Spleen (tissue), 11 donors: ENCODE measurements around the gene OSM. TPM values are rescaled to one million over a fixed set of nuclear protein-coding genes. Genes with fewer than 3 reads are reported as not detected.
"Not testable (repeated sequence)": the region's sequence is repeated elsewhere in the genome, so short reads cannot be mapped to it uniquely, and the experiment has no call there.

ENCODE experiments used
- DNase-seq: peaks from one replicate; pipeline ENCODE4 v3.0.0-alpha.2; 2020
- H3K27ac ChIP-seq, 8 donors: fragments of 200-600 bp; sonication (generic) in 7 of 8; 1 replicate in 4 of 8; 2 replicates in 4 of 8; pipeline versions ENCODE4 v1.5.0 to v1.8.0; 2016 to 2021; ENCODE audit warnings: inconsistent platforms in 4 of 8, mild to moderate bottlenecking in 4 of 8, moderate library complexity in 1 of 8
- H3K27me3 ChIP-seq, 7 donors: fragments of 200-600 bp; sonication (generic) in 6 of 7; replicated peaks in 1 of 7; 1 replicate in 4 of 7; 2 replicates in 3 of 7; pipeline versions ENCODE4 v1.5.0 to v1.8.0; 2016 to 2021; ENCODE audit warnings: inconsistent platforms in 3 of 7, mild to moderate bottlenecking in 1 of 7
- H3K36me3 ChIP-seq, 6 donors: fragments of 200-600 bp; sonication (generic) in 5 of 6; 1 replicate in 4 of 6; 2 replicates in 2 of 6; pipeline versions ENCODE4 v1.5.0 to v1.8.0; 2016 to 2021; ENCODE audit warnings: inconsistent platforms in 2 of 6
- H3K4me1 ChIP-seq, 6 donors: fragments of 200-600 bp; sonication (generic) in 5 of 6; 1 replicate in 3 of 6; 2 replicates in 3 of 6; pipeline versions ENCODE4 v1.5.0 to v1.8.0; 2016 to 2021; ENCODE audit warnings: inconsistent platforms in 3 of 6
- H3K4me3 ChIP-seq, 8 donors: fragments of 200-600 bp; sonication (generic) in 7 of 8; 1 replicate in 4 of 8; 2 replicates in 4 of 8; pipeline versions ENCODE4 v1.5.0 to v1.8.0; 2016 to 2021; ENCODE audit warnings: inconsistent platforms in 4 of 8, mild to moderate bottlenecking in 4 of 8, moderate library complexity in 2 of 8
- H3K9me3 ChIP-seq, 8 donors: fragments of 200-600 bp; sonication (generic) in 7 of 8; 1 replicate in 4 of 8; 2 replicates in 4 of 8; pipeline versions ENCODE4 v1.5.0 to v1.8.0; 2016 to 2021; ENCODE audit warnings: inconsistent platforms in 4 of 8
- POLR2A ChIP-seq, 3 donors: fragments of 450-650 bp; IDR thresholded peaks; one replicate each; pipeline ENCODE4 v1.5.1; 2017; ENCODE audit warnings: antibody characterized with exemption in 3 of 3, mild to moderate bottlenecking in 1 of 3
- POLR2AphosphoS5 ChIP-seq, 3 donors: sonication (generic); formaldehyde crosslinking; IDR thresholded peaks; one replicate each; pipeline ENCODE4 v1.5.1; 2017; ENCODE audit warnings: antibody characterized with exemption in 3 of 3
- WGBS, 5 donors: extraction: QIAGEN DNeasy Blood & Tissue Kit in 3 of 5; methylation state at CpG; one replicate each; pipeline versions ENCODE4 v1.1.5 to v1.1.7; 2013 to 2018; 5-methylcytosine and 5-hydroxymethylcytosine counted together
- intact Hi-C: fragments of 100-400 bp; cut with DNase I; formaldehyde crosslinking; loops from one replicate; pipeline ENCODE4 v1.15.0; 2023; ENCODE audit warnings: low total_unique reads
- polyA plus RNA-seq, 3 donors: library from polyadenylated mRNA; stranded (reverse); fragments of 200-250 nt; gene quantifications; one replicate each; pipeline ENCODE4 v1.2.1, GENCODE V29; 2013
- total RNA-seq, 7 donors: library from RNA; depleted of rRNA in 3 of 7; stranded (reverse); fragments of >200 nt in 3 of 7; fragmentation: NEBNext Ultra II Directional in 4 of 7; extraction: Animal tissue kit (Norgen Biotek cat#: 25700) in 4 of 7; gene quantifications; one replicate each; pipeline versions ENCODE4 v1.1.0 to v1.2.1, GENCODE V29; 2016 to 2021
- TF ChIP-seq, protein P1 (sequence below), 11 experiments: fragments of 200-600 bp in 7 of 11; fragments of 450-650 bp in 4 of 11; sonication (generic) in 4 of 11; IDR thresholded peaks in 8 of 11; conservative IDR thresholded peaks in 3 of 11; 1 replicate in 7 of 11; 2 replicates in 4 of 11; pipeline versions ENCODE4 v1.4.0 to v1.8.0; 2016 to 2021; ENCODE audit warnings: antibody characterized with exemption in 11 of 11, inconsistent platforms in 4 of 11, mild to moderate bottlenecking in 1 of 11
- donor health status: healthy with polysubstance abuse.
- donor health status: DM: no; HTN: no; CAD: no; lungs with moderate emphysema.
- donor health status: DM: no; HTN: no; CAD: no.
- donor health status: Bipolar disorder and iron deficiency.
- donor health status: healthy.
- donor health status: DM: no; HTN: no; CAD: no.
- donor health status: DM: yes; HTN: yes; CAD: no.

Gene OSM
- total and polyA plus RNA-seq, 10 donors = 1.2 to 16.8 (median 3.0) TPM

DNA sequence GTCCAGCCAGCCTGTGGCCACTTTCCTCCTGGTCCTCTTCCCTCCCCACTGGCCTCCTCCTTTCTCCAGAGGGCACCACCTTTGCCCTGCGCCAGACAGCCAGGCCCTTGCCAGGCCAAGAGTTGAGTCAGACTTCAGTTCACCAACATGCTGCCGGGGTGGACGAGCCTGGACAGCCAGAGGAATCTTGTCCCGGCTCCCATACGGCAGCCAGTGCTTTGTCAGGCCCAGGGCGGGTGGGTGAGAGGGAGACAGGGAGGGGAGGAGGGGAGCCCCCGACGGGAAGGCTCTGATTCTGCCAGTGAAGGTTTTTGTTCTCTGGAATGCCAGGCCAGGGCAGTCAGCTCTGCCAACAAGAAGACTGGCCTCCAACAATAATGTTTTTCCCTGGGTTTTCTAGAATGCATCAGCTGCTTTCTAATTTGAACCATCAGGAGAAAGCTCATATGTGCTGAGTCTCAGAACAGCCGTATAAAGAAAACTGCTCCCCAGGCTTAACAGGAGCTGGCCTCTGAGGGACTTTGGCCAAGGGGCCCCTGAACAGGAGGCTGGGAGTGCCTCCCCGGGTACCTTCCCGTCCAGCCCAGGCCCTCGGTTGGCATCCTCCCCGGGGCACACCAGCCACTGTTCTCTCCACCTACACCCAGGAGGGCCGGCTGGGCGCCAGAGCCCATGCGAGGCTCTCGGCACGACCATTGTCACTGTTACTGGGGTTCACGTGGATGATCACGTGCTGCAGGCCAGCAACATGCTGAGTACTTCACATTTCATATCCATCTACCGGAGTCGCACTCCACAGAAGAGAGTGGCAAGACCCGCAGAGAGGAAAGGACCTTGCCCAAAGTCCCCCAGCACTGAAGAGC, 48.7 kb downstream of the OSM start:
- Histone ChIP-seq H3K4me3 (no peak overlapping the region), H3K27me3 (no peaks in the 10 kb centered on the region), H3K36me3 (no peaks in the 10 kb centered on the region), H3K4me1 (peaks cover 11 to 57% (median 38%) of the 10 kb centered on the region in 6 donors), H3K27ac (no peak overlapping the region), H3K9me3 (no peaks in the 10 kb centered on the region)
- TF ChIP-seq POLR2AphosphoS5 (IDR thresholded peaks at IDR 0.05) (no peak), POLR2A (IDR thresholded peaks at IDR 0.05) (no peak)
- TF ChIP-seq, protein P1, sequence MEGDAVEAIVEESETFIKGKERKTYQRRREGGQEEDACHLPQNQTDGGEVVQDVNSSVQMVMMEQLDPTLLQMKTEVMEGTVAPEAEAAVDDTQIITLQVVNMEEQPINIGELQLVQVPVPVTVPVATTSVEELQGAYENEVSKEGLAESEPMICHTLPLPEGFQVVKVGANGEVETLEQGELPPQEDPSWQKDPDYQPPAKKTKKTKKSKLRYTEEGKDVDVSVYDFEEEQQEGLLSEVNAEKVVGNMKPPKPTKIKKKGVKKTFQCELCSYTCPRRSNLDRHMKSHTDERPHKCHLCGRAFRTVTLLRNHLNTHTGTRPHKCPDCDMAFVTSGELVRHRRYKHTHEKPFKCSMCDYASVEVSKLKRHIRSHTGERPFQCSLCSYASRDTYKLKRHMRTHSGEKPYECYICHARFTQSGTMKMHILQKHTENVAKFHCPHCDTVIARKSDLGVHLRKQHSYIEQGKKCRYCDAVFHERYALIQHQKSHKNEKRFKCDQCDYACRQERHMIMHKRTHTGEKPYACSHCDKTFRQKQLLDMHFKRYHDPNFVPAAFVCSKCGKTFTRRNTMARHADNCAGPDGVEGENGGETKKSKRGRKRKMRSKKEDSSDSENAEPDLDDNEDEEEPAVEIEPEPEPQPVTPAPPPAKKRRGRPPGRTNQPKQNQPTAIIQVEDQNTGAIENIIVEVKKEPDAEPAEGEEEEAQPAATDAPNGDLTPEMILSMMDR (IDR thresholded peaks at IDR 0.05 in 8 of 11, conservative IDR thresholded peaks at IDR 0.05 in 3 of 11) = no peak
- intact Hi-C loops = no loop called here
- 88 to 94% (median 91%) methylated on average over 14 to 23 of the region's 23 CpGs for WGBS, 5 donors
- DNase-seq = no peak

DNA sequence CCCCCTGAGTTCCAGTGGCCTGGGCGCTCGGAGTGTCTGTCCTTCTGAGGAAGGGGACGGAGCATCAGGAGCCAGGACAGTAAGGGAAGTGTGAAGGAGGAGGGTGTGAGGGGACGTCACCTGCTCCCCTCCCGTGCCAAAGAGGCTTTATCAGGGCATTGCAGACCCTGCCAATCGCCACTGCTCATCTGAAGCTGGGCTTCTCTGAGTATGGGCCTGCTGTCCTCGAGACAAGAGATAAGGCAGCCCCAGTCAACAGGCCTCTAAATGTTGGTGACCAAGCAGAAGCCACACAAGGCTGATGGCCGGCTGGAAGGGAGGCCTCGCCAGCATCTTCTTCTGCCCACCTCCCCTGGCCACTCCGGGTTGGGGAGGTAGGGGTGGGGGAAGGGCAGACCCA, 49.9 kb downstream of the OSM start:
- intact Hi-C loops = no loop called here
- no peaks in the 10 kb centered on the region for H3K36me3 ChIP-seq
- H3K9me3 ChIP-seq = no peaks in the 10 kb centered on the region
- H3K4me3 ChIP-seq = no peak overlapping the region
- WGBS, 5 donors = 81 to 92% (median 87%) methylated on average over 9 to 10 of the region's 10 CpGs
- peaks cover 19 to 57% (median 42%) of the 10 kb centered on the region in 6 donors for H3K4me1 ChIP-seq
- H3K27ac ChIP-seq = no peak overlapping the region
- TF ChIP-seq, protein P1 (IDR thresholded peaks at IDR 0.05 in 8 of 11, conservative IDR thresholded peaks at IDR 0.05 in 3 of 11) = no peak
- no peak for TF ChIP-seq POLR2AphosphoS5 (IDR thresholded peaks at IDR 0.05)
- TF ChIP-seq POLR2A (IDR thresholded peaks at IDR 0.05) = no peak
- H3K27me3 ChIP-seq = no peaks in the 10 kb centered on the region
- peak; percentile 31 for DNase-seq

DNA sequence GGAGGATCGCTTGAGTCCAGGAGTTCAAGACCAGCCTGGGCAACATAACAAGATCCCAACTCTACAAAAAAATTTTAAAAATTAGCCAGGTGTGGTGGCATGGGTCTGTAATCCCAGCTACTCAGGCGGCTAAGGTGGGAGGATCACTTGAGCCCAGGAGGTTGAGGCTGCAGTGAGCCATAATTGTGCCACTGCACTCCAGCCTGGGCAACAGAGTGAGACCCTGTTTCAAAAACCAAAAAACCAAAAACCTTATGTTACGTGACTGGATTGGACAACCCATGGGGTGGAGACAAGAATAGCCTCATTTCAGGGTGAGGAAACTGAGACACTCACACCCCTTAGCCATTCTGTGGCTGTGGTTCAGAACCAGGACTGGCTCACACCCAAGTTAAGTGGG, 50.4 kb downstream of the OSM start:
- WGBS, 5 donors = 92 to 95% (median 94%) methylated on average over 3 of the region's 3 CpGs
- H3K4me1 ChIP-seq = peaks cover 19 to 55% (median 37%) of the 10 kb centered on the region in 6 donors
- peak; percentile 6 for DNase-seq
- H3K4me3 ChIP-seq, H3K27ac ChIP-seq, H3K9me3 ChIP-seq, H3K27me3 ChIP-seq, H3K36me3 ChIP-seq, intact Hi-C loops: not testable (repeated sequence)

DNA sequence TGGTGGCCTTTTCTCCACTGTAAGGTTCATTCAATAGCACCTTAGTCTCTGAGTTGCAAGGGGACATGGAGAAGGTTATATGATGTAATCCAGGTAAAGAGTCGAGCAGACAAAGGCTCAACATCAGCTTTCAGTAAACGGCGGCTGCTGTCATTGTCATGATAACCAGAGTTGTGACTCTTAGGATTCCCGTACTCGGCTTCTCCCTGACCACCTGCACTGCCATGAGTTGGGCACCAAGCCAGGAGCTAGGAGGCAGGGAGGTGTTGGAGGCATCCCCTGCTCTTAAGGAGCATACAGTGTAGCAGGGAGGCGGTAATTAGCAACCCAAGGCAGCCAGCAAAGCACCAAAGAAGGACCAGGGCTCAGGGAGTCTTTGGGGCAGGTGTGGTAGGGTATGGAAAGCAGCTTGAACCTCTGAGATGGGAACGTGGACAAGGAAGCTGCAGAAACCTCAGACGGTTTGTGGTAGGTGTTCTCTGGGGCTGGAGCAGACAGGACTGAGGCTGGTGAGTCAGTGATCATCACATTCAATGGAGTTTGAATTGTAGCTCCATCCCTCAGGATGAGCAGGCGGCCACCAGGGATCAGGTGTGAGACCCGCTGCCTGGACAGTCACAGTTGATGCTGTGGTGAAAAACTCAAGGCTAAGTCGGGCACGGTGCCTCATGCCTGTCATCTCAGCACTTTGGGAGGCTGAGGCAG, 51.8 kb downstream of the OSM start:
- Histone ChIP-seq H3K4me1 (peaks cover 12 to 41% (median 23%) of the 10 kb centered on the region in 6 donors), H3K36me3 (no peaks in the 10 kb centered on the region), H3K27me3 (no peaks in the 10 kb centered on the region), H3K9me3 (no peaks in the 10 kb centered on the region), H3K27ac (no peak overlapping the region), H3K4me3 (no peak overlapping the region)
- intact Hi-C loops = no loop called here
- peak; percentile 65 for DNase-seq
- TF ChIP-seq POLR2AphosphoS5 (IDR thresholded peaks at IDR 0.05) = no peak
- TF ChIP-seq POLR2A (IDR thresholded peaks at IDR 0.05) = no peak
- TF ChIP-seq, protein P1 (IDR thresholded peaks at IDR 0.05 in 8 of 11, conservative IDR thresholded peaks at IDR 0.05 in 3 of 11) = no peak
- 71 to 78% (median 74%) methylated on average over 12 of the region's 12 CpGs for WGBS, 5 donors
